GM12878 (cell line): ENCODE results near the gene SLC34A3. TPM values are rescaled to one million over a fixed set of nuclear protein-coding genes. Genes with fewer than 3 reads are reported as not detected.

Experiments used
- ATAC-seq: fragments of 200-7000 bp; cut with Tn5 transposase; 3 replicates; pipeline ENCODE4 v1.9.1; 2020; ENCODE audit warnings: mild to moderate bottlenecking, moderate library complexity
- BruUV-seq: library from RNA; stranded (reverse); fragments of 400-500 nt; replicated peaks from 2 replicates; lab custom pipeline; 2021; lab: Mats Ljungman, UMichigan
- CTCF ChIA-PET: fragments of 300-600 bp; sonication (Branson Sonifier 250); formaldehyde crosslinking; extraction: SDS; loops from one replicate; lab custom pipeline; 2021; ENCODE audit warnings: inconsistent platforms; lab: Yijun Ruan, JAX
- POLR2A ChIA-PET: fragments of 350-600 bp; formaldehyde crosslinking; extraction: SDS; loops from one replicate; lab custom pipeline; 2021; ENCODE audit warnings: inconsistent platforms; lab: Charles Lee
- RAD21 ChIA-PET: fragments of 300-600 bp; sonication (Branson Sonifier 250); formaldehyde crosslinking; loops from one replicate; lab custom pipeline; 2023; ENCODE audit warnings: antibody characterized with exemption; ENCODE audit not compliant: unreplicated experiment; lab: Charles Lee
- SMC1A ChIA-PET: fragments of 300-600 bp; sonication (Branson Sonifier 250); formaldehyde crosslinking; loops from one replicate; lab custom pipeline; 2023; ENCODE audit not compliant: unreplicated experiment, uncharacterized antibody; lab: Charles Lee
- DNase-seq: peaks from one replicate; pipeline ENCODE4 v3.0.0-alpha.2; 2011; ENCODE audit warnings: low read depth, low spot score
- FAIRE-seq: peaks from 3 replicates; lab custom pipeline; 2011; peaks lifted over from hg19 to GRCh38; lab: Jason Lieb, UNC
- H2AFZ ChIP-seq: 2 replicates; pipeline ENCODE4 v1.6.0; 2011; ENCODE audit warnings: low read depth, low read length, control low read depth; ENCODE audit not compliant: control insufficient read depth
- H3K27ac ChIP-seq: 2 replicates; pipeline ENCODE4 v1.5.1; 2011; ENCODE audit warnings: control low read depth; ENCODE audit not compliant: control insufficient read depth, insufficient read depth
- H3K27me3 ChIP-seq, 2 experiments: replicated peaks in 1 of 2; 2 replicates each; pipeline versions ENCODE4 v1.6.0 to v1.6.1; 2011; ENCODE audit warnings: low read length in 1 of 2; ENCODE audit not compliant: control insufficient read depth in 2 of 2, insufficient read depth in 2 of 2
- H3K36me3 ChIP-seq, 2 experiments: 2 replicates each; pipeline ENCODE4 v1.5.1; 2011; ENCODE audit warnings: low read length in 1 of 2; ENCODE audit not compliant: control insufficient read depth in 2 of 2, insufficient read depth in 2 of 2
- H3K4me1 ChIP-seq: 2 replicates; pipeline ENCODE4 v1.6.1; 2011; ENCODE audit warnings: mild to moderate bottlenecking, low read length, moderate library complexity, mixed read lengths; ENCODE audit not compliant: control insufficient read depth, insufficient read depth
- H3K4me2 ChIP-seq: 2 replicates; pipeline ENCODE4 v1.6.0; 2011; ENCODE audit warnings: control low read depth; ENCODE audit not compliant: control insufficient read depth, insufficient read depth
- H3K4me3 ChIP-seq: fragments of 200-600 bp; sonication (generic); 2 replicates; pipeline ENCODE4 v1.5.1; 2016
- H3K79me2 ChIP-seq: 2 replicates; pipeline ENCODE4 v1.6.0; 2011; ENCODE audit warnings: low read length; ENCODE audit not compliant: control insufficient read depth, insufficient read depth
- H3K9ac ChIP-seq: 2 replicates; pipeline ENCODE4 v1.8.0; 2011; ENCODE audit warnings: low read length, control low read depth, mixed read lengths; ENCODE audit not compliant: control insufficient read depth, insufficient read depth
- H3K9me3 ChIP-seq: replicated peaks from 3 replicates; pipeline ENCODE4 v1.5.1; 2011; ENCODE audit warnings: mild to moderate bottlenecking, low read length; ENCODE audit not compliant: control insufficient read depth, insufficient read depth
- H4K20me1 ChIP-seq: 2 replicates; pipeline ENCODE4 v1.6.0; 2011; ENCODE audit not compliant: control insufficient read depth, insufficient read depth
- ESRRA ChIP-seq: IDR thresholded peaks from 2 replicates; pipeline ENCODE4 v1.6.1; 2012; ENCODE audit warnings: mild to moderate bottlenecking, low read length, improper control_type of control experiment
- NFIC ChIP-seq: IDR thresholded peaks from 2 replicates; pipeline ENCODE4 v1.6.1; 2012; ENCODE audit warnings: low read depth, mild to moderate bottlenecking, inconsistent platforms, low read length, moderate library complexity
- POLR2AphosphoS2 ChIP-seq: IDR thresholded peaks from 2 replicates; pipeline ENCODE4 v1.6.1; 2011; ENCODE audit warnings: low read depth, mild to moderate bottlenecking, low read length, improper control_type of control experiment, moderate library complexity
- SREBF1 ChIP-seq: IDR thresholded peaks from 2 replicates; pipeline ENCODE4 v1.6.1; 2012; ENCODE audit warnings: mild to moderate bottlenecking, low read length
- TCF12 ChIP-seq: IDR thresholded peaks from 2 replicates; pipeline ENCODE4 v1.6.1; 2011; ENCODE audit warnings: low read depth, mild to moderate bottlenecking, low read length
- WGBS: methylation state at CpG from one replicate; pipeline ENCODE4 v1.1.6; 2016; ENCODE audit warnings: low lambda C conversion rate; ENCODE audit not compliant: insufficient replicate concordance, insufficient coverage; ENCODE audit errors: missing lambda C conversion rate; 5-methylcytosine and 5-hydroxymethylcytosine counted together
- in situ Hi-C: fragments of 300-500 bp; cut with MboI; formaldehyde crosslinking; loops from 9 replicates; pipeline ENCODE4 v1.14.3; 2018; ENCODE audit warnings: mixed read lengths
- intact Hi-C: fragments of 100-400 bp; cut with micrococcal nuclease; formaldehyde crosslinking; loops from one replicate; pipeline ENCODE4 v1.14.2; 2022; ENCODE audit not compliant: unreplicated experiment
- polyA plus RNA-seq, 11 experiments: library from polyadenylated mRNA; depleted of rRNA in 4 of 11; unstranded in 6 of 11; stranded (reverse) in 5 of 11; fragments of >200 nt; fragmentation: Nextera tagmentation in 4 of 11; fragmentation: Illumina TruSeq in 1 of 11; extraction: Ambion mirVana in 4 of 11; extraction: Trizol in 1 of 11; gene quantifications; 1 replicate in 1 of 11; 2 replicates in 10 of 11; pipeline versions ENCODE4 v1.2.1 to v1.2.3, GENCODE V29; 2011 to 2016; ENCODE audit warnings: inconsistent platforms in 2 of 11, missing spikeins in 2 of 11, low read depth in 1 of 11
- total RNA-seq, 4 experiments: library from RNA; depleted of rRNA in 3 of 4; stranded (reverse); fragments of >200 nt in 3 of 4; fragmentation: Illumina TruSeq in 1 of 4; extraction: Trizol in 1 of 4; gene quantifications; 2 replicates each; pipeline versions ENCODE4 v1.2.1 to v1.2.3, GENCODE V29; 2013 to 2021
- TF ChIP-seq, protein P1 (sequence below): fragments of 450-650 bp; formaldehyde crosslinking; IDR thresholded peaks from 2 replicates; pipeline ENCODE4 v1.4.0; 2022; ENCODE audit warnings: mild to moderate bottlenecking, moderate library complexity

SLC34A3 gene
- total and polyA plus RNA-seq, 10 of the 15 experiments (the other 5 are each of a cell fraction or from before 2014, with no cell fraction given) = not detected

DNA sequence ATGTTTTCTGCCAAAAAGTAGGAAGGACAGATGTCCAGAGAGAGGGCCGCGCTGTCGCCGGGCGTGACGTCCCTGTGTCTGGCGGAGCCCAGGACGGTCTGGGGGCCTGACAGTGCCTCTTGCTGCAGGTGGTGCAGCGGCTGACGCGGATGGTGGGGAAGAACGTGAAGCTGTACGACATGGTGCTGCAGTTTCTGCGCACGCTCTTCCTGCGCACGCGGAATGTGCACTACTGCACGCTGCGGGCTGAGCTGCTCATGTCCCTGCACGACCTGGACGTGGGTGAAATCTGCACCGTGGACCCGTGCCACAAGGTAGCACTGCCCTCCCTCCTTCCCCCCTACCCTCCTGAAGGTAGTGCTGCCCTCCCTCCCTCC is 32.2 kb downstream of the SLC34A3 start:
- DNase-seq (no peak), ATAC-seq (no peak), FAIRE-seq (no peak)
- in situ Hi-C loops (no loop called here), intact Hi-C loops (no loop called here)
- no peak overlapping the region for H3K27ac ChIP-seq
- no peak for TF ChIP-seq ESRRA
- TF ChIP-seq, protein P1, sequence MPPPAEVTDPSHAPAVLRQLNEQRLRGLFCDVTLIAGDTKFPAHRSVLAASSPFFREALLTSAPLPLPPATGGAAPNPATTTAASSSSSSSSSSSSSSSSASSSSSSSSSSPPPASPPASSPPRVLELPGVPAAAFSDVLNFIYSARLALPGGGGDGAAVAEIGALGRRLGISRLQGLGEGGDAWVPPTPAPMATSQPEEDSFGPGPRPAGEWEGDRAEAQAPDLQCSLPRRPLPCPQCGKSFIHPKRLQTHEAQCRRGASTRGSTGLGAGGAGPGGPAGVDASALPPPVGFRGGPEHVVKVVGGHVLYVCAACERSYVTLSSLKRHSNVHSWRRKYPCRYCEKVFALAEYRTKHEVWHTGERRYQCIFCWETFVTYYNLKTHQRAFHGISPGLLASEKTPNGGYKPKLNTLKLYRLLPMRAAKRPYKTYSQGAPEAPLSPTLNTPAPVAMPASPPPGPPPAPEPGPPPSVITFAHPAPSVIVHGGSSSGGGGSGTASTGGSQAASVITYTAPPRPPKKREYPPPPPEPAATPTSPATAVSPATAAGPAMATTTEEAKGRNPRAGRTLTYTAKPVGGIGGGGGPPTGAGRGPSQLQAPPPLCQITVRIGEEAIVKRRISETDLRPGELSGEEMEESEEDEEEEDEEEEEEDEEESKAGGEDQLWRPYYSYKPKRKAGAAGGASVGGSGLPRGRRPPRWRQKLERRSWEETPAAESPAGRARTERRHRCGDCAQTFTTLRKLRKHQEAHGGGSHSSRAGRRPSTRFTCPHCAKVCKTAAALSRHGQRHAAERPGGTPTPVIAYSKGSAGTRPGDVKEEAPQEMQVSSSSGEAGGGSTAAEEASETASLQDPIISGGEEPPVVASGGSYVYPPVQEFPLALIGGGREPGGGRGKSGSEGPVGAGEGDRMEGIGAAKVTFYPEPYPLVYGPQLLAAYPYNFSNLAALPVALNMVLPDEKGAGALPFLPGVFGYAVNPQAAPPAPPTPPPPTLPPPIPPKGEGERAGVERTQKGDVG = no peak
- TF ChIP-seq NFIC = no peak
- no peak for TF ChIP-seq POLR2AphosphoS2
- TF ChIP-seq SREBF1 = no peak
- no peak for TF ChIP-seq TCF12
- ChIA-PET RAD21 (interaction anchor here (1.6 to 1.7 kb wide), 2 partner anchors 24 to 26 kb away, joined by 4 to 6 read pairs; no protein-coding TSS in a partner anchor), SMC1A (interaction anchor here (1.2 to 1.4 kb wide), 2 partner anchors 26 to 73 kb away, joined by 3 to 5 read pairs; no protein-coding TSS in a partner anchor), POLR2A (interaction anchor here (0.6 to 1.1 kb wide), 2 partner anchors 15 to 22 kb away, joined by 3 to 4 read pairs; partner anchors contain the start of gene TUBB4B), CTCF (interaction anchor here (1.1 to 2.2 kb wide), 3 partner anchors 11 to 26 kb away, joined by 3 to 24 read pairs (median 4); no protein-coding TSS in a partner anchor)
- H3K4me3 ChIP-seq = no peak overlapping the region
- peaks cover 8 to 11% of the 10 kb centered on the region in 2 experiments for H3K36me3 ChIP-seq
- WGBS = 97% methylated on average over 23 of the region's 24 CpGs
- peaks cover 2% of the 10 kb centered on the region for H3K4me1 ChIP-seq
- no TSS peak for BruUV-seq
- H3K4me2 ChIP-seq = no peak overlapping the region
- no peaks in the 10 kb centered on the region for H3K9me3 ChIP-seq
- H3K79me2 ChIP-seq = no peaks in the 10 kb centered on the region
- H3K9ac ChIP-seq = no peak overlapping the region
- H4K20me1 ChIP-seq = no peaks in the 10 kb centered on the region
- H3K27me3 ChIP-seq = no peaks in the 10 kb centered on the region
- H2AFZ ChIP-seq = no peak overlapping the region
